M059J (cell line): ENCODE data around the gene TTC39C. TPM values are rescaled to one million over a fixed set of nuclear protein-coding genes. Genes with fewer than 3 reads are reported as not detected.
A peak's percentile ranks its signal among the peaks of the same experiment; 100 is the strongest.

Experiments
- DNase-seq: peaks from one replicate; pipeline ENCODE4 v3.0.0-alpha.2; 2012; ENCODE audit warnings: low read depth
- total RNA-seq: library from RNA; depleted of rRNA; stranded (reverse); fragments of >200 nt; shearing (Covaris generic); gene quantifications from 2 replicates; pipeline ENCODE4 v1.2.3, GENCODE V29; 2014; rRNA removed

Gene TTC39C
- 19.6 and 29.2 TPM in 2 replicates for total RNA-seq

DNA sequence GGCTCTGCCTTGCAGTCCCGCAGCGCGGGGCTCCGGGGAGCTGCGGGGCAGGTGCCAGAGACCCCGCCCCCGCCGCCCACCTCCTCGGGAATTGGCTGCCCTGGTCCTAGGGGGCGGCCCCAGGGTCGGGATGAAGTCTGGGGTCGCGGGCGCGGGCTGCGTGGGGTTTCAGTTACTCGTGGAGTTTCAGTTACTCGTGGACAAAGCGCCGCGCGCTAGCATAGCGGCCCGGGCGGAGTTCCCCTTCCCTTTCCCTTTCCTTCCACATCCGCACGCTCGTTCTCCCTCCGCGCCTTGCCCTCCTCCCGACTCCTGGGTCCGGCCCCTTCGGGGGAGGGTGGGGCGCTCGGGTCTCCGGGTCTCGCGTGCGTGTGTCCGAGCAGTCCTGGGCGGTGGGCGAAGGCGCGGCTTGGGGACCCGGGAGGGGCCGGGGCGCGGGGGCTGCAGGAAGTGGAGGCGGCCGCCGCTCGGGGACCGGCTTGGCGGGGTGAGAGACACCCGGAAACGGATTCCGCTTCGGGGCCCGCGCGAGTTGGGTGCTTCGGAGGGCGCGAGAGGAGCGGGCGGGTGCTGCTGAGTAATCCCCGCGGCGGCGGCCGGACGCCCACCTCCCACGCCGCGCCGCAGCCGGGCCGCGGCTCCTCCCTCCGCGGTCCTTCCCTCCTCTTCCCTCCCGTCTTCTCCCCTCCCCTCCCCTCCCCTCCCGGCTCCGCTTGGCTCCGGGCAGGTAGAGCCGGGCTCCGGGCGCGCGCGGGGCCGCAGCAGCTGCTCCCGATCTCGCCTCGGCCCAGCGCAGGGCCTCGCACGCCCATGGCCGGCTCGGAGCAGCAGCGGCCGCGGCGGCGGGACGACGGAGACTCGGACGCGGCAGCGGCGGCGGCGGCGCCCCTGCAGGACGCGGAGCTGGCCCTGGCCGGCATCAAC, at the start of gene TTC39C:
TSS of gene TTC39C (plus strand) at position 693 of the 924 bp plus-strand sequence. CDS start at position 811, 118 bp downstream.
- peak; percentile 70 for DNase-seq

DNA sequence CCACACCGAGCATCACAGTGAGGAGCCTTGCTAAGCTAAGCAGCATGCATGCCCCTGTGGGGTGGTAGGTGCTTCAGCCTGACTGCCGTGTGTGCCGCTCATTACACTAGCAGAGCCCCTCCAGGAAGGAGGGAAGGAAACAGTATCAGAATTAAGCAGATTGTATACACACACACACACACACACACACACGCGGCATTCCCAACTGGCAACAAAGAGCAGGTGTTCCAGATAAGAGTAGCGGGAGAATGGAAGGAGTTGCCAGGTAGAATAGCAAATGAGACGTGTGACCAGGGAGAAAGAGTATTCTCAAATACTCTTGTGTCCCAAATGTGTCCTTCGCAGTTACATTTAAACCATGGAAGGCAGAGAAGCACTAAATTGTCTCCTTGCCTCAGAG, 47.6 kb upstream of the TTC39C start:
- no peak for DNase-seq

DNA sequence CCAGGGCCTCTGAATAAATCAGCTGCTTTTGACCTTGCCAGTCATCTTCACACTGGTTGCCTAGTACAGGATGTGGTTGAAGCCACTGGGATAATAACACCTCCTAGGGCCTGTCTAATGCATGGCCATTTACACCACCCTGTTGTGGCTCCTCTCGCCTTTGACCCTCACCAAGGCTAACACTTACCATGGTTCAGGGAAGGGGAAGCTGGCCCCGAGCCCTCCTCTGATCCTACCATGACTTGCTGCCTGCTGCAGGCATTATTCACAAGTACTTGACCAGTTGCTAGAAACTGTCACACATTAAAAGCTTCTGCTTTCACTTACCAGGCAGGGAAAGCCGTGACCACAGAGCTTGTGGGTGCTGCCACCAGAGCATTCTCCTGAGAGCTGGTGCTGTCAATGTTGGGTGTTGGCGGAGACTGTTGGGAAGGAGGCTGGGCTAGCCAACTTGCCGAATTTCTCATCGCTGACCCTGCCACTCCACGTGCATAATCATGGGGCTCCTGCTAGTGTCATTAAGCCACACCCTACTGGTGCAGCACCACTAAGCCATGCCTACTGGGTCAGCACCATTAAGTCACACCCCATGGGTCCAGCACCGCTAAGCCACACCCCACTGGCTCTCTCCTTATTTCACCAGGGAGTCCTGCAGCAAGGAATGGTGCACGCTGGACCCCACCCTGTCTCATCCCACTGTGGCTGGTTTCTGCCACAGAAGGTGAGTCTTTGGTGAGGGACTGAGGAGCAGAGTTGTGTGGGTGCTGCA, 47.0 kb upstream of the TTC39C start:
- DNase-seq = peak; percentile 40

DNA sequence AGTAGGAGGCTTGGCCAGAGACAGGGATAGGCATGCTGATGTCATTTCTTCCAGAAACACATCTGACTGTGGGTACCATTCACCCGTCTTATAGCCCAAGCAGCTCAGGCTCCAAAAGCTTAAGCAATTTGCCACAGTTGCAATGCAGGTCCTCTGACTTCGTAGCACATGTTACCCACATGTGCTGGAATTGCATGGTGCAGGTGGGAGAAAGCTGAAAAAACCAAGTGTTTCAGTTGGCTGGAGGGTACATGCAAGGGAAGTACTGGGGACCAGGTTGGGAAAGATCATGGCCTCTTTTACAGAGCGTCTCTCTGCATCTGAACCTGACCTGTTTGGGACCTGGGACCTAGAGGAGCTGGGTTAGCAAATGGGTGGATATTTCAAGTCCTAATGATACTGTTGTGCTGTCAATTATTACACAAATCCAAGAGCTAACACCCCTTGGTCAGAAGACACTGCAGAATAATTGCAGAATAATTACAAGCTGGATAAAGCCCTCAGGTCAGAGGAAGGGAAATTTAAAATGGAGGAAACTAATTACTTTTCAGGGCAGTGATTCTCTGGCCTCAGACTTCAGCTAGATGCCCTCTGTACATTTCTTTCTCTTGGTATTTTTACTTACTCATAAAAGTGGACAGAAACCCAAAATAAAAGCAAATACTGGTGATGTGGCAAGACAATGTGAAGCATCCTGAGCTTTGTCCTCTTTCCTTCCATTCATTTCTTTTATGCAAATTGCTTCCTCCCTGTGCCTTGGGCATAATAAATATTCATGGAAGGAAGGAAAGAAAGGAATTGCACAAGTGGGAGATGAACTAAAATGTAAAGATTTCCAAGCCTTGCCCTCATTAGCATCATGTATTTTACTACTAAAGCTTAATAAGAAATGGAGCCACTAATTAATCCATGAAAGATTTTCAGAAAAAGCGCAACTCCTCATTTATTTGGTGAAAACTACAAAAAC, 45.6 kb upstream of the TTC39C start:
- DNase-seq = no peak

DNA sequence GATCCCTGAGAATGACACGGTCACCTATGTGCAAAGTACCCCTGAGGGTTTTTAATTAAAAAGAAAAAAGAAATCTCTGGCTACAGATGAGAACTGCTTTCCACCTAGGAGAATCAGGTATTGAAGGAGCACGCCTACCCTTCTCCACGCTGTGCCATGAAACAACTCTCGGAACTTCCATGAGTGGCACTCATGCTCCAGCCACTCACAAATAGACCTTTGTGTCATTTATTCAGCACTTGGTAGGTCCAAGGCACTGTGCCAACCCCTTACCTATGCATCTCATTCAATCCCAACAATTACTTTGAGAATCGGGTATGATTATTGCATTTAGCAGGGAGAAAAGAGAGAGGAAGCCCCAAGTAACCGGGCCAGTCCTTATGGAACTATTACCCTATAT, 44.9 kb upstream of the TTC39C start:
- no peak for DNase-seq

DNA sequence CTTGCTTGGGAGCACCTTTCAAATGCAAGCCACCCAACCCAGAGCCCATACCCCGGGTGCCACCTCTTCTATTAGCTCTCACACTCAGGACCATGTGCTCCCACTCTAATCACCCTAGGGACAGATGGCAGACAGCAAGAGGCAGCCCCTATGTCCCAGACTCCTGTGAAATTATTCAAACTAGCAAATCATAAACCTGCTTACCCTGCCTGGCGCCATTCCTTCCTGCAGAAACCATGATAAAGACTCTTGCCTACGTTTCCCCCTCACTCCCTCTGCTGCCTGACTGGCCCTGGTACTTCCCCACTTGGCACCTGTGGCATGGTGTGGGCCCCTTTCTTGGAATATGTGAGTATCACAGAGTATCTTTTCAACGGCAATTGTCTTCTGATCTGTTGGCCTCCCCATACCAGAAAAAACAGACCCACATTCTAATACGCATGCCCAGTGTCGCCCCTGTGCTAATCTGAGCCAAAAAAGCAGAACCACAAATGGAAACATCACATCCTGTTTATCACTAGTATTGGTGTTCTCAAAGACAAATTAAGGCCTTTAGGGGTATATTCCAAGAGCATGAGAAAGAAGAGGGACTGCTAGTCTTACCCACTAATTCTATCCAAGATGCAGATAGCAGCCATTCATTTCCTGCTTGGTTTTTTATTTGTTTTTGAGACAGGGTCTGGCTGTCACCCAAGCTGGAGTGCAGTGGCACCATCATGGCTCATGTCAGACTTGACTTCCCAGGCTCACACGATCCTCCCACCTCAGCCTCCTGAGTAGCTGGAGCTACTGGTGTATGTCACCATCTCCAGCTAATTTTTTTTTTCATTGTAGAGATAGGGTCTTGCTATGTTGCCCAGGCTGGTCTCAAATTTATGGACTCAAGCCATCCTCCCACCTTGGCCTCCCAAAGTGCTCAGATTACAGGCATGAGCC, 44.1 kb upstream of the TTC39C start:
- DNase-seq = peak; percentile 39

DNA sequence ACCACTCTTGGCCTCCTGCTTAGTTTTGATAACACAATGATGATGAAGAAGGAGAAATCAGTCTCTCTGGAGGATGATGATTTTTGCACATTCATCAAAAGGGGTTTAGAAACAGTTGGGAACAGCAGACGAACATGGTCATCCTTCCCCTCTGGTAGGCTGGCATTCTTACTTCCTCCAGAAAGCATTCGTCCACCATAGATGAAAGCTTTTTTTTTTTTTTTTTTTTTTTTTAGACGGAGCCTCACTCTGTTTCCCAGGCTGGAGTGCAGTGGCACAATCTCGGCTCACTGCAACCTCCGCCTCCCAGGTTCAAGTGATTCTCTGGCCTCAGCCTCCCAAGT, 43.5 kb upstream of the TTC39C start:
- DNase-seq = no peak

DNA sequence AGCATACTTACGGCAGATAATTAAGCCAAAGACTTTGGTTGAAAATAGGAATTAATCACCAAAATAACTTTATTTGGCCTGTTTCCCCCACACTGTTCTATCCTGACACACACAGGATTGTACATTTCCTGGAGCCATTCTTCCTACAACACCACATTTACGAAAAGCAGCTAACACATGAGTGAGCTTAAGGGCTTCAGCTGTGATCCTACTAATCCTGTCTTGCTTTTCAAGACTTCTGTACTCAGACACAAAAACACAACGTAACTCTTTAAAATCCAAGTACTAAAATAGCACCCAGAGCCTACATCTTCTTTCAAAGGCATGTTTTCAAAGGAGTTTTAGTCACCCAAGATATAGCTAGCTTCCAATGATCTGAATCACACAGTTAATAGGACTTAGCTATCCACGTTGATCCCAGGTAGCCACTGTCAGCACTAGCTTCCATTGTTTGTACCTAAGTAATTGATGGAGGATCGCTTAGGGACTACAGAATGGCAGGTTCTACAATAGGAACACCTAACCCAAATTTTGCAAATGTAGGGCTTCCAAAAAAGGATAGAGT, 42.8 kb upstream of the TTC39C start:
- no peak for DNase-seq

DNA sequence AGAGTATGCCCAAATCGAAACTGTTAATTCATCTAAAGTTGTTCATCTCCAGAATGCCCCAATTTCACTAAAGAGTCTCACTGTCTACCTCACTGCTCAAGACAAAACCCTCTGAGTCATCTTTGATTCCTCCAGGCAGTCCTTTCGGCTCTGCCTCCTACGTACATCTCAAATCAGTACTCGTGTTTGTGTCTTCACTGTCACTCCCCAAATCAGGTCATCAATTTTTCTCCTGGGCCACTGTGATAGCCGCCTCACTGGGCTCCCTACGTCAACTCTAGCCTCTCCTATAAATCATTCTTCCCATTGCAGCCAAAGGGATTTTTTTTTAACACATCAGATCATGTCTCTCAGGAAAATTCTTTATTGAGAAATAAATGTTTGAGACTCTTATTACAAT, 42.1 kb upstream of the TTC39C start:
- peak; percentile 14 for DNase-seq

DNA sequence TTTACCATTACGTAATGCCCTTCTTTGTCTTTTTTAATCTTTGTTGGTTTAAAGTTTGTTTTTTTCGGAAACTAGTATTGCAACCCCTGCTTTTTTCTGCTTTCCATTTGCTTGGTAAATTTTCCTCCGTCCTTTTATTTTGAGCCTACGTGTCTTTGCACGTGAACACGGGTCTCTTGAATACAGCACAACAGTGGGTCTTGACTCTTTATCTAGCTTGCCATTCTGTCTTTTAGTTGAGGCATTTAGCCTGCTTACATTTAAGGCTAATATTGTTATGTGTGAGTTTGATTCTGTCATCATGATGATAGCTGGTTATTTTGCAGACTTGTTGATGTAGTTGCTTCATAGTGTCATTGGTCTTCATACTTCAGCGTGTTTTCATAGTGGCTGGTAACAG, 37.5 kb upstream of the TTC39C start:
- DNase-seq = no peak

DNA sequence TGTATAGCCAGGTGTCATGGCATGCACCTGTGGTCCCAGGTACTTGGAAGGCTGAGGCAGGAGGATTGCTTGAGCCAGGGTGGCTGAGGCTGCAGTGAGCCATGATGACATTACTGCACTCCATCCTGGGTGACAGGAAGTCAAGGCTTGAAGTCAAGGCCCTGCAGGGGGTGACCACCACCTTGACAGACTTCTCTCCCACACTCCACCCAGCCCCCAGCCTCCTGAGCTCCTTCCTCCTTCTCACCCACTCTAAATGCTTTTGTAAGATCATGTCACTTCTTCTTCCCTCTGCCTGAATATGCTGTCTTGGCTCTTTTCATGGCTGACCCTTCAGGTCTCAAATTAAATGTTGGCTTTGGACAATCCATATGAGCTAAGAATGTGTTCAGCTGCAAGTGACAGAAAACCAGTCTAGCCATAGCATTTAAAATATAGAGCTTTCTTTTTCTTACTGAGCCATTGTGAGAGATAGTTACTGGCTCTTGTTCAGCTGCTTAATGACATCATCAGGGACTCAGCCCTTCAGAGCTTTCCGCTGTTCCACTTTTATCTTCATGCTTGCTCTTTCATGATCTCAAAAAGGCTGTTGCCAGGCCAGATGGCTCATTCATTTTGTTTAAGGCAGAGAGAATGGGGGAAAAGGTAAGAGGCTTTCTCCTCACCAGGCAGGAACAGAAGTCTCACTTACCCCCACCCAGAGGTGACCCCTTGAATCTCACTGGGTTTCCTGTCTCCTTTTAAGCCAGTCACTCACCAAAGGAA, 36.7 kb upstream of the TTC39C start:
- no peak for DNase-seq

DNA sequence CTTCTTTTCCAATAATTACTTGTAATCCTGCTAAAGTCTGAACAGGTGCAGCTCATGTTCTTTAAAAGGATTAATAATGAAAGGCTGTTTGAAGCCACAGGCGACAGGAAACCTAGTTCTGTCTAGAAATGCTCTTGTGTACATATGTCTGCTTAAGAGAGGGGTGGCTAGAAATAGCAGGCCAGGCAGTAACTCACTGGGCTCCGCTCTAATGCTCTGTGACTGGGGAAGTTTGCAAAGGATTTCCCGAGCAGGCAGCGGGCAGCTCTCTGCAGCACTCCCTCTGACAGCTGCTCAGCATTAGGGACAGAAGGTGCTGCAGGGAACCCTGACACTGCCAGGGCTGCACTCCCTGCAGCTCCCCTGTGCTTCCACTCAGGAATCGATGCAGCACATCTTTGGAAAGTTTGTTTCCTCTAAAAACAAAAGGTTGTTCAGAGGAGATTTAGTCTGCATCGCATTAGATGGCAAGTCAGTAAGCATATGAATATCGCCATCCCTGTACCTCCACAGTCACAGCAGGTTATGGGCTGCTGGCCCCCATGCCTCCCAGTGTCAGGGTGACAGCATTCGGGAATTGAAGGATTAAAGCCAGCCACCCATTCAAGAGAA, 33.1 kb upstream of the TTC39C start:
- DNase-seq = no peak

DNA sequence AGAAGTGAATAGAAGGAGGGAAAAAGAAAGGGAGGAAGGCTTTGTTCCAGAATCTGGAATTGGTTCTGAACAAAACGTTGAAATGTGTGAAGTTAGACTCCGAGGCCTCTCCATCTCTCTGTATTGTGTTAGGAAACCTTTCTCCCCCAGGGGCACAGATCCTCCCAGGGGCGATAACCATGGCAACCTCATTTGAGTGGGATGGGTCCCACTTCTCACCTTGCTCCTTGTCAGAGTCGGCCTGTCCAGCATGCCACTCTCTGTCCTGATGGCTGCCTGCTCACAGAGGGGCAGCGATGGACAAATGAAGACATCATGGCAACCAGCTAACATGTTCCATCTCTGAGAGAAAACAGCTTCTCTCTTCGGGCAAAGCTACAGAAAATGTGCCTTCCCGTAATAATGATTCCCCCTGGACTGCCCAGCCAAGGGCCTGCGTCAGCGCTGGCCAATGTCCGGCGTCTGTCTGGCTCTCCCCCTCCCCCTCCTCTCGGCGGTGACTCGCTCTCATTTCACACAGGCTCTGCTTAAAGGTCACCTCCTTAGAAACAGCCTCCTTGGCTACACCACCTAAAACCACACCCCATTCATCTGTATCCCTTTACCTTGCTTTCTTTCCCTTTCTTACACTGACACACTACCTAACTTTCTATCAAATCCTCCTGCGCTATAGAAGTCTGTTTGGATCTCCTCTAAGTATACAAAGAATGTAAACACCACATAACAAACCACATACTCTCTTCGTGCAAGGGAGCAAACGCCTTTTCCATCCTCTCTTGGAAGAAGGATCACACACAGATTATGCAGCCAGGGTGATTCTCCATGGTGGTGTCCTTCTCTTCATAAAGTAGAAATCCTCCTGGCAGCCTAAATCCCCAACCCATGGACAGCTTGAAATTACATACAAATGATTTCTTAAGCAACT, 32.1 kb upstream of the TTC39C start:
- peak; percentile 71 for DNase-seq

DNA sequence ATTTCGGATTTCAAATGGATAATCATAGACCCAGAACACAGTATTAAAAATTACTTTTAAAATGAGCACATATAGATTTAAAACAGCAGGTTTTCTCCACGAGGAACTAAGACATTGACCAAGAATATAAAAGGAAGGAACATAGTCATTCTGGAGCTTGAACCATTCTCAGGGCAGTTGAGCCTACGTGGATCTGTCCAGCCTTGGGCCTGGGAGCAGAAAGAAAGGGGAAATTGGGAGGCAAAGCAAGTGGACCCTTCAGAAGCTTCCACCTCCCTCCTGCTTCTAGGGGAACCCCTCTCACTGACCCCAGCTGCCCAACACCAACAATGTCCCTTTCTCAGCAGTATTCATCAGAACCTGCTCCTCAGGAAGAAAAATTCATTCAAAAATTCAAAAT, 31.4 kb upstream of the TTC39C start:
- no peak for DNase-seq

DNA sequence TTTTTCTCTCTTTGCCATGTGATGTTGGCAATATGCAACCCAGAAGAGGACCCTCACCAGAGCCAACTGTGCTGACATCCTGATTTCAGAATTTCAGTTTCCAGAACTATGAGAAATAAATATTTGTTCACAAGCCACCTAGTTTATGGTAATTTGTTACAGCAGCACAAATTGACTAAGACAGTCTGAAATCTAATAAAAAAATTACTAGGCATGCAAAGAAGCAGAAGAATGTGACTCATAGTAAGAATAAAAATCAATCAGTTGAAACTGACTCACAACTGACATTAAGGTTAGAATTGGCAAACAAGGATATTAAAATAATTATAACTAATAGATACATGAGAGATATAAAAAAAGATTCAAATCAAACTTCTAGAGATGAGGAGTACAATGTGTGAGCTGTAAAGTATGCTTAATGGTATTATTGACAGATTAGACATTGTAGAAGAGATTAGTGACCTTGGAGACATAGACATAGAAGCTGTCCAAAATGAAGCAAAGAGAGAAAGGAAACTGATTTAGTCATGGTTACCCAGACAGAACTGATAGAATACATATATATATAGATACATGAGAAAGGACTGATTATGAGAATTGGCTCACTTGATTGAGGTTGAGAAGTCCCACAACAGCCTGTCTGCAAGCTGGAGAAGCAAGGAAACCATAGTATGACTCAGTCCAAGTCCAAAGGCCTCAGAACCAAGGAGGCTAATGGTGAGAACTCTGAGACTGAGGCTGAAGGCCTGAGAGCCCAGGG, 27.8 kb upstream of the TTC39C start:
- no peak for DNase-seq

DNA sequence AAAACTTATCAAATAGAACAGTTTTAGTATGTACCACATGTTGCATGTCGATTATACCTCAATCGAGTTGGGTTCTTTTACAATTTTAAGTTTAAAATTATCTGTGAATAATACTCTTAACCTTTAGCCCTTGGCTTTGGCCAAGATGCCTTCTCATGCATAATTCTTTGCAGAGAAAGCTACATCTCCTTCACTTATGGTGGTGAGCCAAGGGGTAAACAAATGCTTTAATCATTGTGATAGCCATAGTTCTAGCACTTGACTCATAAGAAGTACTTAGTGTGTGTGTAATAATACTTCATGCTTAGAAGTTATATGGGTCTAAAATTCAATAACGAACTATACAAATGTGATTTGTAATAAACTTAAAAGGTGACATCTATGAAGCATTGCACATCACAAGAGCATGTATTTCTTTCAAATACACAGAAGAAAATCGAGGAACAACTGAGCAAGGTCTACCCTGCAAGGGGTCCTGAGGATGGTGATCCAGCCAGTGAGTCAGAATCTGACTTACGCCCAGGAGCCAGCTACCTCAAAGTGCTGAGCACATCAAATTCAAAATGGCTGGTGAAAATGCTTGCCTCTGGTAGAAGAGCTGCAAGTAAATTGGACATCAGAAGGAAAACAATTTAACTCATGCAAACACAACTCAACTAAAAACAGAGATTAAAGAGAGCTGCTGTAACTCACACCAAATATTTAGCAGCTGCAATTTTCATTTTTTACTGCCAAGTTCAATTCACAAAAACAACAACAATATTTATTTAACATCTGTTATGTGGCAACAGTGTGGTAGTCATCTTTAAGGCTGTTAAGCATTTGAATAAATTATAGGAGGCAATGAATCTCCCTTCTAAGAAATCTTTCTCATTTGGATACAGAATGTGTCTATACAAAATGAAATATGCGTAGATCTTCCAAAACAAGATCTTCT, 23.8 kb upstream of the TTC39C start:
- peak; percentile 54 for DNase-seq
